Osteoblast (primary cell): ENCODE data around the gene FOXK1. TPM values are rescaled to one million over a fixed set of nuclear protein-coding genes. Genes with fewer than 3 reads are reported as not detected.

Experiments used
- DNase-seq: peaks from one replicate; pipeline ENCODE4 v3.0.0; 2011; ENCODE audit warnings: low spot score, mixed read lengths; ENCODE audit not compliant: insufficient read length; ENCODE audit errors: missing footprints
- H2AFZ ChIP-seq: 2 replicates; pipeline ENCODE4 v1.6.0; 2011; ENCODE audit warnings: mild to moderate bottlenecking, low read length
- H3K27ac ChIP-seq: 2 replicates; pipeline ENCODE4 v1.5.1; 2011; ENCODE audit warnings: mild to moderate bottlenecking, low read depth, low read length, moderate library complexity
- H3K27me3 ChIP-seq: 2 replicates; pipeline ENCODE4 v1.6.0; 2012; ENCODE audit warnings: mild to moderate bottlenecking, control low read depth, inconsistent platforms, low read length, moderate library complexity; ENCODE audit not compliant: insufficient read depth
- H3K36me3 ChIP-seq: 2 replicates; pipeline ENCODE4 v1.5.1; 2011; ENCODE audit warnings: mild to moderate bottlenecking, low read length, control low read depth, moderate library complexity; ENCODE audit not compliant: insufficient read depth
- H3K4me1 ChIP-seq: 2 replicates; pipeline ENCODE4 v1.5.1; 2011; ENCODE audit warnings: mild to moderate bottlenecking, low read length, control low read depth, moderate library complexity; ENCODE audit not compliant: insufficient read depth
- H3K4me2 ChIP-seq: 2 replicates; pipeline ENCODE4 v1.6.0; 2011; ENCODE audit warnings: mild to moderate bottlenecking, low read length; ENCODE audit not compliant: insufficient read depth
- H3K4me3 ChIP-seq: fragments of 200-600 bp; sonication (generic); 3 replicates; pipeline ENCODE4 v1.5.1; 2012; ENCODE audit warnings: mild to moderate bottlenecking, low read length, inconsistent platforms; ENCODE audit not compliant: insufficient read depth
- H3K79me2 ChIP-seq: 2 replicates; pipeline ENCODE4 v1.6.0; 2012; ENCODE audit warnings: mild to moderate bottlenecking, low read length, control low read depth, inconsistent platforms; ENCODE audit not compliant: insufficient read depth
- H3K9me3 ChIP-seq: 2 replicates; pipeline ENCODE4 v1.5.1; 2011; ENCODE audit warnings: low read depth, low read length, control low read depth
- H4K20me1 ChIP-seq: 2 replicates; pipeline ENCODE4 v1.6.0; 2012; ENCODE audit warnings: mild to moderate bottlenecking, low read length, control low read depth; ENCODE audit not compliant: insufficient read depth
- total RNA-seq: library from RNA; depleted of rRNA; stranded (reverse); fragments of >200 nt; gene quantifications from 2 replicates; pipeline ENCODE4 v1.2.3, GENCODE V29; 2012
- TF ChIP-seq, protein P1 (sequence below): IDR thresholded peaks from 2 replicates; pipeline ENCODE4 v1.5.1; 2011; ENCODE audit warnings: mild to moderate bottlenecking, low read depth, low read length, moderate library complexity; ENCODE audit errors: extremely low read depth

The FOXK1 gene
- total RNA-seq, 1 donor, result 31.8 TPM

- no peaks in the 10 kb centered on the region for H3K36me3 ChIP-seq
- H4K20me1 ChIP-seq, result no peaks in the 10 kb centered on the region
- H3K4me1 ChIP-seq, result peaks cover 15% of the 10 kb centered on the region
- H3K9me3 ChIP-seq, result peaks cover 2% of the 10 kb centered on the region
- peak overlapping the region; percentile 66 for H3K4me2 ChIP-seq
- H3K4me3 ChIP-seq, result no peak overlapping the region
- H3K27me3 ChIP-seq, result no peaks in the 10 kb centered on the region
- TF ChIP-seq, protein P1, sequence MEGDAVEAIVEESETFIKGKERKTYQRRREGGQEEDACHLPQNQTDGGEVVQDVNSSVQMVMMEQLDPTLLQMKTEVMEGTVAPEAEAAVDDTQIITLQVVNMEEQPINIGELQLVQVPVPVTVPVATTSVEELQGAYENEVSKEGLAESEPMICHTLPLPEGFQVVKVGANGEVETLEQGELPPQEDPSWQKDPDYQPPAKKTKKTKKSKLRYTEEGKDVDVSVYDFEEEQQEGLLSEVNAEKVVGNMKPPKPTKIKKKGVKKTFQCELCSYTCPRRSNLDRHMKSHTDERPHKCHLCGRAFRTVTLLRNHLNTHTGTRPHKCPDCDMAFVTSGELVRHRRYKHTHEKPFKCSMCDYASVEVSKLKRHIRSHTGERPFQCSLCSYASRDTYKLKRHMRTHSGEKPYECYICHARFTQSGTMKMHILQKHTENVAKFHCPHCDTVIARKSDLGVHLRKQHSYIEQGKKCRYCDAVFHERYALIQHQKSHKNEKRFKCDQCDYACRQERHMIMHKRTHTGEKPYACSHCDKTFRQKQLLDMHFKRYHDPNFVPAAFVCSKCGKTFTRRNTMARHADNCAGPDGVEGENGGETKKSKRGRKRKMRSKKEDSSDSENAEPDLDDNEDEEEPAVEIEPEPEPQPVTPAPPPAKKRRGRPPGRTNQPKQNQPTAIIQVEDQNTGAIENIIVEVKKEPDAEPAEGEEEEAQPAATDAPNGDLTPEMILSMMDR, result no peak
- H3K79me2 ChIP-seq, result no peaks in the 10 kb centered on the region
- H2AFZ ChIP-seq, result peak overlapping the region; percentile 20
- DNase-seq, result peak; percentile 73
- no peak overlapping the region for H3K27ac ChIP-seq
These were observed 20.2 kb upstream of the FOXK1 start for GRCh38 chr7:4661871-4662270.

GRCh38 chr7:4663239-4664018, 18.7 kb upstream of the FOXK1 start:
- Histone ChIP-seq H3K9me3 (peaks cover 2% of the 10 kb centered on the region), H3K36me3 (no peaks in the 10 kb centered on the region), H3K27me3 (no peaks in the 10 kb centered on the region), H3K4me3 (no peak overlapping the region), H4K20me1 (no peaks in the 10 kb centered on the region), H3K79me2 (no peaks in the 10 kb centered on the region), H3K27ac (no peak overlapping the region), H2AFZ (no peak overlapping the region), H3K4me1 (peaks cover 24% of the 10 kb centered on the region), H3K4me2 (no peak overlapping the region)
- DNase-seq, result no peak
- TF ChIP-seq, protein P1, result no peak

DNA sequence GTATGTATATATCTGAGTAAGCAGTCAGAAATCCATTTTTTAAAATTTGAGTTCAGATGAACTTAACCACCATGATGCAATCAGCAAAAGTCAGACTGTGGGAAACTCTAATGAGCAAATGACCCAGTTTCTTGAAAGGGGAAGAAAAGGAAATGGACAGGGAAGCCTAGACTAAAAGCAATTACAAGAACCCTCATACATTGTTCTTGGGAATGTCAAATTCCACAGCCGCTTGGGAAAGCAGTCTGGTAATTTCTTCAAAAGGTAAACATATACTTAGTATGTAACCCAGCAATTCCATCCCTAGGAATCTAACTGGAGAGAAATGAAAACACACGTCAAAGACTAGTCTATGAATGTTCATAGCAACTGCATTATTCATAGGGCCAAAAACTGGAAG, 16.4 kb upstream of the FOXK1 start:
- no peaks in the 10 kb centered on the region for H4K20me1 ChIP-seq
- H3K4me1 ChIP-seq, result peaks cover 27% of the 10 kb centered on the region
- H3K36me3 ChIP-seq, result no peaks in the 10 kb centered on the region
- peak overlapping the region; percentile 99 for H3K27ac ChIP-seq
- peak overlapping the region; percentile 30 for H3K4me3 ChIP-seq
- H2AFZ ChIP-seq, result peak overlapping the region; percentile 32
- H3K79me2 ChIP-seq, result no peaks in the 10 kb centered on the region
- H3K4me2 ChIP-seq, result peak overlapping the region; percentile 72
- H3K27me3 ChIP-seq, result no peaks in the 10 kb centered on the region
- H3K9me3 ChIP-seq, result no peaks in the 10 kb centered on the region
- DNase-seq, result peak; percentile 87
- TF ChIP-seq, protein P1, result no peak

- Histone ChIP-seq H3K79me2 (no peaks in the 10 kb centered on the region), H3K4me2 (peak overlapping the region; percentile 85), H3K4me3 (peak overlapping the region; percentile 58), H3K27ac (peak overlapping the region; percentile 100), H3K4me1 (peaks cover 25% of the 10 kb centered on the region), H3K9me3 (peaks cover 2% of the 10 kb centered on the region), H2AFZ (peak overlapping the region; percentile 75), H3K27me3 (no peaks in the 10 kb centered on the region), H3K36me3 (no peaks in the 10 kb centered on the region), H4K20me1 (no peaks in the 10 kb centered on the region)
- TF ChIP-seq, protein P1, result no peak
- peak; percentile 94 for DNase-seq
These were observed 14.2 kb upstream of the FOXK1 start for GRCh38 chr7:4667776-4668509.
